ENCODE results near the gene OR4D2.

Gene OR4D2

GRCh38 chr17:58210922-58211321 lies 44.1 kb downstream of the OR4D2 start:
- DNase-seq (ENCODE audit: low spot score): no peak

GRCh38 chr17:58215685-58216084 lies 48.9 kb downstream of the OR4D2 start:
- DNase-seq (ENCODE audit: low spot score): no peak

DNA sequence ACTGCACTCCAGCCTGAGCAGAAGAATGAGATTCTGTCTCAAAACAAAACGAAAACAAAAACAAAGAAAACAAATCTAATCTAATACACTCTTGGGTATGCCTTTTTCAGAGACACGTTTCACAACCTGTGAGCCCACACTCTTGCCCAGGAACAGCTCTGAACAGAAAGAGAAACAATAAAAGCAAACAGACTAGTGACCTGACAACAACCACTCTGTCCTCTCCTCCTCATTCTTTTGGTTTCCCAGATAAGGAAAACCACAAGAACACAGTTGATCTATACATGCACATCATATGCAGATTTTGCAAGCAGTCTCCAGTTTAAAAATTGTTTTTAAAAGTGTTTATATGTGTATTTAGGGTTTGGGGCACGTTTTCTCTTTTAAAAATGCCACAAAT lies 51.0 kb downstream of the OR4D2 start:
- no peak for DNase-seq (ENCODE audit: low spot score)

- DNase-seq (ENCODE audit: low spot score): peak; percentile 97
These were observed 52.4 kb downstream of the OR4D2 start, which contains the start of gene MKS1 for GRCh38 chr17:58219007-58219788. Gene MKS1, minus strand, starts transcription at chr17:58219255. Its CDS starts 25 bp downstream, at chr17:58219230.

DNA sequence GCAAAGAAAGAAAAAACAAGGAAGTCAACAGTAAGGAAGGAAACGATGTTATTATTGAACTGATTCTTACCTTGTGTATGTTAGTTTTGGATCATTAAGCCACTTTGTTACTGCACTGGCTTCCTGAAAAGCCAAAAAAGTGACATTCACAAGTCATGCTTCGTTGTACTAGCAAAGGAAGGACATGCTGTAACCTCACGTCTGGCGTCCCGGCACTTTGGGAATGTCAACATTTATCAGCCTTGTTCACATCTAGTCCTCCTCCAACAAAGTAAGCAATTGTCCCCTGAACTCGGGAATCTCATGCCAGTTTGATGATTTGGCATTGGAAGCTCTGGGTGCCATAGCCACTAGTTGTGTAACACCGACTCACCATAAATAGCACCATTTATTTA lies 53.0 kb downstream of the OR4D2 start:
- peak; percentile 48 for DNase-seq (ENCODE audit: low spot score)

All from COLO829 (cell line).